Tibial nerve (tissue), 4 donors: ENCODE data around the gene PARD3B.

Source experiments
- CTCF ChIP-seq, 5 experiments: fragments of 200-600 bp in 3 of 5; fragments of 450-650 bp in 2 of 5; sonication (generic) in 3 of 5; IDR thresholded peaks; one replicate each; pipeline ENCODE4 v1.5.1; 2016 to 2019; ENCODE audit warnings: antibody characterized with exemption in 5 of 5, mild to moderate bottlenecking in 3 of 5, moderate library complexity in 2 of 5
- EP300 ChIP-seq, 2 donors: sonication (generic); formaldehyde crosslinking; IDR thresholded peaks; one replicate each; pipeline ENCODE4 v1.6.1; 2017; ENCODE audit warnings: antibody characterized with exemption in 2 of 2, mild to moderate bottlenecking in 1 of 2
- POLR2A ChIP-seq, 2 donors: fragments of 450-650 bp; IDR thresholded peaks; one replicate each; pipeline ENCODE4 v1.6.1; 2017; ENCODE audit warnings: antibody characterized with exemption in 2 of 2, mild to moderate bottlenecking in 2 of 2, moderate library complexity in 2 of 2

- no peak for TF ChIP-seq CTCF (IDR thresholded peaks at IDR 0.05)
- TF ChIP-seq POLR2A (IDR thresholded peaks at IDR 0.05), result no peak
- TF ChIP-seq EP300 (IDR thresholded peaks at IDR 0.05), result no peak
Measured at GRCh38 chr2:205637779-205638503, 1092.7 kb downstream of the PARD3B start.
